GM21528 (cell line): ENCODE measurements around the gene METTL6.
"Not testable (repeated sequence)": the region's sequence is repeated elsewhere in the genome, so short reads cannot be mapped to it uniquely, and the experiment has no call there.

Source experiments
- ATAC-seq: cut with Tn5 transposase; IDR thresholded peaks from one replicate; pipeline ENCODE4 v1.9.1; 2021; ENCODE audit warnings: mild to moderate bottlenecking, moderate library complexity; ENCODE audit not compliant: unreplicated experiment, low FRiP score

METTL6 gene

GRCh38 chr3:15405448-15406050 is 21.8 kb downstream of the METTL6 start:
- ATAC-seq: no peak

- no peak for ATAC-seq
These were observed 22.6 kb downstream of the METTL6 start for GRCh38 chr3:15404767-15405166.

- ATAC-seq: no peak
These were observed 23.4 kb downstream of the METTL6 start for GRCh38 chr3:15403965-15404364.

GRCh38 chr3:15403495-15403894 is 23.8 kb downstream of the METTL6 start:
- no peak for ATAC-seq

- no peak for ATAC-seq
These were observed 25.4 kb downstream of the METTL6 start for GRCh38 chr3:15401936-15402335.

GRCh38 chr3:15399970-15400369 is 27.4 kb downstream of the METTL6 start:
- ATAC-seq: no peak

GRCh38 chr3:15398731-15399133 is 28.6 kb downstream of the METTL6 start:
- ATAC-seq: not testable (repeated sequence)

- ATAC-seq: not testable (repeated sequence)
These were observed 34.1 kb downstream of the METTL6 start for GRCh38 chr3:15393252-15393651.

GRCh38 chr3:15391007-15391406 is 36.3 kb downstream of the METTL6 start:
- no peak for ATAC-seq

GRCh38 chr3:15390460-15390859 is 36.9 kb downstream of the METTL6 start:
- ATAC-seq: no peak

- not testable (repeated sequence) for ATAC-seq
These were observed 39.0 kb downstream of the METTL6 start for GRCh38 chr3:15388335-15388734.

GRCh38 chr3:15387735-15388134 is 39.6 kb downstream of the METTL6 start:
- no peak for ATAC-seq

- no peak for ATAC-seq
These were observed 40.2 kb downstream of the METTL6 start for GRCh38 chr3:15387171-15387581.

GRCh38 chr3:15386654-15386955 is 40.7 kb downstream of the METTL6 start:
- ATAC-seq: not testable (repeated sequence)

- ATAC-seq: no peak
These were observed 41.3 kb downstream of the METTL6 start for GRCh38 chr3:15385901-15386653.

GRCh38 chr3:15385238-15385695 is 42.1 kb downstream of the METTL6 start:
- ATAC-seq: not testable (repeated sequence)

GRCh38 chr3:15384510-15385237 is 42.7 kb downstream of the METTL6 start:
- ATAC-seq: peak; percentile 83

- no peak for ATAC-seq
These were observed 44.9 kb downstream of the METTL6 start for GRCh38 chr3:15382405-15382923.

- no peak for ATAC-seq
These were observed 46.1 kb downstream of the METTL6 start for GRCh38 chr3:15380980-15381890.
